H9 (cell line): ENCODE data around the gene ACAP2. TPM values are rescaled to one million over a fixed set of nuclear protein-coding genes. Genes with fewer than 3 reads are reported as not detected.
"Not testable (repeated sequence)": the region's sequence is repeated elsewhere in the genome, so short reads cannot be mapped to it uniquely, and the experiment has no call there.

ENCODE experiments used
- DNase-seq: peaks from one replicate; pipeline ENCODE4 v3.0.0-alpha.2; 2017
- H2AFZ ChIP-seq: one replicate; pipeline ENCODE4 v1.6.1; 2013; ENCODE audit warnings: mild to moderate bottlenecking, low read length, control low read depth, moderate library complexity
- H2AK5ac ChIP-seq: 2 replicates; pipeline ENCODE4 v1.6.1; 2013; ENCODE audit warnings: low read length, control low read depth, mixed read lengths; ENCODE audit not compliant: insufficient read length
- H2BK120ac ChIP-seq: one replicate; pipeline ENCODE4 v1.6.1; 2013; ENCODE audit warnings: low read depth, mild to moderate bottlenecking, low read length, control low read depth, inconsistent platforms; ENCODE audit not compliant: poor library complexity, severe bottlenecking
- H2BK12ac ChIP-seq: 2 replicates; pipeline ENCODE4 v1.6.1; 2013; ENCODE audit warnings: low read length, control low read depth, mixed read lengths, low read depth; ENCODE audit not compliant: insufficient read length
- H2BK15ac ChIP-seq: 2 replicates; pipeline ENCODE4 v1.6.1; 2013; ENCODE audit warnings: low read depth, low read length, control low read depth
- H2BK20ac ChIP-seq: one replicate; pipeline ENCODE4 v1.6.1; 2013; ENCODE audit warnings: low read depth, mild to moderate bottlenecking, low read length, control low read depth, inconsistent platforms; ENCODE audit not compliant: poor library complexity, severe bottlenecking
- H2BK5ac ChIP-seq: 2 replicates; pipeline ENCODE4 v1.6.1; 2013; ENCODE audit warnings: low read length, control low read depth, mixed read lengths; ENCODE audit not compliant: insufficient read length
- H3K14ac ChIP-seq: 2 replicates; pipeline ENCODE4 v1.6.1; 2013; ENCODE audit warnings: low read length, control low read depth; ENCODE audit not compliant: insufficient read depth
- H3K18ac ChIP-seq: 2 replicates; pipeline ENCODE4 v1.6.1; 2013; ENCODE audit warnings: low read depth, mild to moderate bottlenecking, mixed read lengths, low read length, control low read depth; ENCODE audit not compliant: insufficient read length
- H3K23ac ChIP-seq: 2 replicates; pipeline ENCODE4 v1.6.1; 2013; ENCODE audit warnings: low read length, control low read depth, mixed read lengths, low read depth; ENCODE audit not compliant: insufficient read length
- H3K23me2 ChIP-seq: 2 replicates; pipeline ENCODE4 v1.6.1; 2013; ENCODE audit warnings: low read depth, mild to moderate bottlenecking, mixed read lengths, low read length, control low read depth; ENCODE audit not compliant: insufficient read length, poor library complexity, severe bottlenecking
- H3K27ac ChIP-seq: 2 replicates; pipeline ENCODE4 v1.5.1; 2013; ENCODE audit warnings: low read length, control low read depth, mixed read lengths, low read depth; ENCODE audit not compliant: insufficient read length
- H3K27me3 ChIP-seq: 2 replicates; pipeline ENCODE4 v1.6.1; 2013; ENCODE audit warnings: low read length, control low read depth, inconsistent platforms; ENCODE audit not compliant: insufficient read depth
- H3K4ac ChIP-seq: 2 replicates; pipeline ENCODE4 v1.6.1; 2013; ENCODE audit warnings: low read depth, mild to moderate bottlenecking, control low read depth, inconsistent platforms, low read length, moderate library complexity
- H3K4me1 ChIP-seq: 2 replicates; pipeline ENCODE4 v1.6.1; 2013; ENCODE audit warnings: low read length, control low read depth, inconsistent platforms; ENCODE audit not compliant: insufficient read depth
- H3K4me2 ChIP-seq: 2 replicates; pipeline ENCODE4 v1.6.1; 2013; ENCODE audit warnings: low read length, control low read depth, mixed read lengths; ENCODE audit not compliant: insufficient read length, insufficient read depth
- H3K56ac ChIP-seq: 2 replicates; pipeline ENCODE4 v1.6.1; 2013; ENCODE audit warnings: low read depth, mild to moderate bottlenecking, mixed read lengths, low read length, control low read depth; ENCODE audit not compliant: insufficient read length
- H3K79me1 ChIP-seq: 2 replicates; pipeline ENCODE4 v1.6.1; 2013; ENCODE audit warnings: low read depth, mild to moderate bottlenecking, moderate library complexity, low read length, control low read depth, inconsistent platforms; ENCODE audit not compliant: insufficient read depth, poor library complexity, severe bottlenecking
- H3K79me2 ChIP-seq: 2 replicates; pipeline ENCODE4 v1.6.1; 2013; ENCODE audit warnings: low read length, control low read depth, inconsistent platforms; ENCODE audit not compliant: insufficient read depth
- H3K9ac ChIP-seq: 2 replicates; pipeline ENCODE4 v1.6.1; 2013; ENCODE audit warnings: low read length, control low read depth, mixed read lengths; ENCODE audit not compliant: insufficient read length; ENCODE audit errors: extremely low read depth
- H3K9me3 ChIP-seq: one replicate; pipeline ENCODE4 v1.6.1; 2013; ENCODE audit warnings: low read depth, low read length, inconsistent platforms; ENCODE audit not compliant: control insufficient read depth
- H3T11ph ChIP-seq: one replicate; pipeline ENCODE4 v1.6.1; 2013; ENCODE audit warnings: mild to moderate bottlenecking, low read length, control low read depth, inconsistent platforms
- H4K20me1 ChIP-seq: one replicate; pipeline ENCODE4 v1.6.1; 2013; ENCODE audit not compliant: control insufficient read depth, insufficient read length, insufficient read depth
- H4K5ac ChIP-seq: 2 replicates; pipeline ENCODE4 v1.6.1; 2013; ENCODE audit warnings: low read depth, mild to moderate bottlenecking, mixed read lengths, low read length, control low read depth; ENCODE audit not compliant: insufficient read length
- H4K8ac ChIP-seq: replicated peaks from 2 replicates; pipeline ENCODE4 v1.6.1; 2013; ENCODE audit warnings: low read length, control low read depth, mixed read lengths, low read depth; ENCODE audit not compliant: insufficient read length
- H4K91ac ChIP-seq: 2 replicates; pipeline ENCODE4 v1.6.1; 2013; ENCODE audit warnings: low read depth, mild to moderate bottlenecking, moderate library complexity, mixed read lengths, low read length, control low read depth; ENCODE audit not compliant: insufficient read length
- H3K27ac Mint-ChIP-seq, 3 experiments: 2 replicates in 2 of 3; 3 replicates in 1 of 3; pipeline ENCODE4 v1.8.0; 2020 to 2021; ENCODE audit warnings: mixed read lengths in 3 of 3, mild to moderate bottlenecking in 1 of 3, moderate library complexity in 1 of 3
- H3K27me3 Mint-ChIP-seq: 2 replicates; pipeline ENCODE4 v1.8.0; 2021; ENCODE audit warnings: low read depth, mild to moderate bottlenecking, moderate library complexity, mixed read lengths
- H3K36me3 Mint-ChIP-seq, 3 experiments: 2 replicates in 2 of 3; 3 replicates in 1 of 3; pipeline ENCODE4 v1.8.0; 2020 to 2021; ENCODE audit warnings: low read depth in 3 of 3, mixed read lengths in 3 of 3; ENCODE audit not compliant: insufficient read depth in 1 of 3
- H3K4me1 Mint-ChIP-seq, 2 experiments: 2 replicates each; pipeline ENCODE4 v1.8.0; 2020; ENCODE audit warnings: mixed read lengths in 2 of 2
- H3K4me3 Mint-ChIP-seq, 2 experiments: 2 replicates in 1 of 2; 3 replicates in 1 of 2; pipeline ENCODE4 v1.8.0; 2020 to 2021; ENCODE audit warnings: mild to moderate bottlenecking in 2 of 2, mixed read lengths in 2 of 2, moderate library complexity in 1 of 2
- H3K9me3 Mint-ChIP-seq, 2 experiments: 2 replicates in 1 of 2; 3 replicates in 1 of 2; pipeline ENCODE4 v1.8.0; 2020; ENCODE audit warnings: mild to moderate bottlenecking in 2 of 2, mixed read lengths in 2 of 2, moderate library complexity in 1 of 2
- WGBS: extraction: QIAGEN DNeasy Blood & Tissue Kit; methylation state at CpG from one replicate; pipeline ENCODE4 v1.1.7; 2013; ENCODE audit warnings: missing lambda C conversion rate, low lambda C conversion rate, mixed read lengths; ENCODE audit not compliant: insufficient read length; ENCODE audit errors: extremely low coverage; 5-methylcytosine and 5-hydroxymethylcytosine counted together
- total RNA-seq: library from RNA; stranded (reverse); gene quantifications from 2 replicates; pipeline ENCODE4 v1.2.1, GENCODE V29; 2021
- TF ChIP-seq, protein P1 (sequence below): fragments of 200-600 bp; sonication (generic); conservative IDR thresholded peaks from 3 replicates; pipeline ENCODE4 v1.8.0; 2021; ENCODE audit warnings: antibody characterized with exemption, mild to moderate bottlenecking

ACAP2 gene
- total RNA-seq, 1 experiment from 2014 or later, result 30.8 TPM

DNA sequence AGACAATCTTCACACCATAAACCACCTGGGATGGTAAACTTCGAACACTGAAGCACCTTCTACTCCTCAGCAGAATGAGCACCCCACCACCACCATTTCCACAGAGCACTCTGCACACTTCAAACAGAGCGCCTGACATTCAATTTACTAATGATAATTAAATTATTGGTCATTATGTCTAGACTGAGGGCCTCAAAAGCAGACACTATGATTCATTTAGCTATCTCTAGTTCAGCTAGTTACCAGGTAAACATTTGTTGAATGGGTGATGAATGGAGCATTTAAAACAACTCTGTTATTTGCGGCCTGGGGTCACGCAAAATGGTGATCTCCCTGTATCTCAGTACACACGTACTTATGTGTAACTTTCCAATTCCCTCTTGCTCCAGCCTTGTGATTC lies 40.9 kb downstream of the ACAP2 start:
- no peak overlapping the region for H2BK5ac ChIP-seq
- no peaks in the 10 kb centered on the region for H4K20me1 ChIP-seq
- no peak overlapping the region for H3K18ac ChIP-seq
- no peak overlapping the region for H2AK5ac ChIP-seq
- no peaks in the 10 kb centered on the region for H3K9me3 ChIP-seq
- H4K8ac ChIP-seq, result no peak overlapping the region
- no peak overlapping the region for H2AFZ ChIP-seq
- H4K91ac ChIP-seq, result no peak overlapping the region
- no peak for DNase-seq
- Mint-ChIP-seq H3K9me3 (no peaks in the 10 kb centered on the region), H3K4me1 (peaks cover 17 to 24% of the 10 kb centered on the region in 2 experiments), H3K36me3 (no peaks in the 10 kb centered on the region), H3K27ac (peak overlapping the region; percentile 5 to 73 (median 27); a peak in 2 of 7 replicates), H3K27me3 (no peaks in the 10 kb centered on the region), H3K4me3 (no peak overlapping the region)
- no peak overlapping the region for H3K56ac ChIP-seq
- no peak overlapping the region for H3K27ac ChIP-seq
- no CpG with 5 or more reads among the region's 5 CpGs for WGBS
- no peak overlapping the region for H2BK20ac ChIP-seq
- no peaks in the 10 kb centered on the region for H3K79me1 ChIP-seq
- H2BK12ac ChIP-seq, result no peak overlapping the region
- no peak overlapping the region for H3K23ac ChIP-seq
- no peak overlapping the region for H2BK120ac ChIP-seq
- H3K4me1 ChIP-seq, result no peaks in the 10 kb centered on the region; the same call in 1 of the 2 replicates
- no peak overlapping the region for H4K5ac ChIP-seq
- no peaks in the 10 kb centered on the region; the same call in 1 of the 2 replicates for H3K79me2 ChIP-seq
- no peaks in the 10 kb centered on the region for H3K23me2 ChIP-seq
- H3K4me2 ChIP-seq, result no peak overlapping the region
- TF ChIP-seq, protein P1, sequence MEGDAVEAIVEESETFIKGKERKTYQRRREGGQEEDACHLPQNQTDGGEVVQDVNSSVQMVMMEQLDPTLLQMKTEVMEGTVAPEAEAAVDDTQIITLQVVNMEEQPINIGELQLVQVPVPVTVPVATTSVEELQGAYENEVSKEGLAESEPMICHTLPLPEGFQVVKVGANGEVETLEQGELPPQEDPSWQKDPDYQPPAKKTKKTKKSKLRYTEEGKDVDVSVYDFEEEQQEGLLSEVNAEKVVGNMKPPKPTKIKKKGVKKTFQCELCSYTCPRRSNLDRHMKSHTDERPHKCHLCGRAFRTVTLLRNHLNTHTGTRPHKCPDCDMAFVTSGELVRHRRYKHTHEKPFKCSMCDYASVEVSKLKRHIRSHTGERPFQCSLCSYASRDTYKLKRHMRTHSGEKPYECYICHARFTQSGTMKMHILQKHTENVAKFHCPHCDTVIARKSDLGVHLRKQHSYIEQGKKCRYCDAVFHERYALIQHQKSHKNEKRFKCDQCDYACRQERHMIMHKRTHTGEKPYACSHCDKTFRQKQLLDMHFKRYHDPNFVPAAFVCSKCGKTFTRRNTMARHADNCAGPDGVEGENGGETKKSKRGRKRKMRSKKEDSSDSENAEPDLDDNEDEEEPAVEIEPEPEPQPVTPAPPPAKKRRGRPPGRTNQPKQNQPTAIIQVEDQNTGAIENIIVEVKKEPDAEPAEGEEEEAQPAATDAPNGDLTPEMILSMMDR, result no peak
- no peak overlapping the region for H3K4ac ChIP-seq
- no peaks in the 10 kb centered on the region for H3K27me3 ChIP-seq
- no peak overlapping the region for H3K14ac ChIP-seq
- no peak overlapping the region for H3T11ph ChIP-seq
- no peak overlapping the region for H3K9ac ChIP-seq
- no peak overlapping the region for H2BK15ac ChIP-seq

- not testable (repeated sequence) for H4K5ac ChIP-seq, H3K9me3 ChIP-seq, H2BK5ac ChIP-seq, H3K79me2 ChIP-seq, H2AK5ac ChIP-seq, DNase-seq, H4K20me1 ChIP-seq, H3K4ac ChIP-seq, H4K8ac ChIP-seq, H2AFZ ChIP-seq, H3K27me3 Mint-ChIP-seq, H3K36me3 Mint-ChIP-seq, H3K9ac ChIP-seq, H3K18ac ChIP-seq, H2BK120ac ChIP-seq, H4K91ac ChIP-seq, H3K56ac ChIP-seq, H2BK15ac ChIP-seq, H3K14ac ChIP-seq, H3K23me2 ChIP-seq, H3K9me3 Mint-ChIP-seq, H3K4me1 ChIP-seq, H2BK20ac ChIP-seq, H3K4me2 ChIP-seq, H2BK12ac ChIP-seq, H3K27me3 ChIP-seq, H3K4me3 Mint-ChIP-seq, H3T11ph ChIP-seq, H3K27ac ChIP-seq, H3K79me1 ChIP-seq, H3K23ac ChIP-seq
- Mint-ChIP-seq H3K4me1 (peaks cover 22 to 32% of the 10 kb centered on the region in 2 experiments), H3K27ac (peak overlapping the region in 2 of 3 experiments; percentile 41 to 78; a peak in 3 of 7 replicates)
- no CpG with 5 or more reads among the region's 6 CpGs for WGBS
Observed at GRCh38 chr3:195398460-195398859, 44.4 kb downstream of the ACAP2 start.
